Left ventricle myocardium inferior (tissue), 1 donor: ENCODE measurements around the gene AGBL2. TPM values are rescaled to one million over a fixed set of nuclear protein-coding genes. Genes with fewer than 3 reads are reported as not detected.

ENCODE experiments used
- DNase-seq: peaks from one replicate; pipeline ENCODE4 v3.0.0-alpha.2; 2020
- H3K27ac ChIP-seq: fragments of 200-600 bp; replicated peaks from 2 replicates; pipeline ENCODE4 v1.8.0; 2021
- H3K27me3 ChIP-seq: fragments of 200-600 bp; 2 replicates; pipeline ENCODE4 v1.8.0; 2021; ENCODE audit warnings: low read depth
- H3K36me3 ChIP-seq: fragments of 200-600 bp; 2 replicates; pipeline ENCODE4 v1.8.0; 2021
- H3K4me1 ChIP-seq: fragments of 200-600 bp; 2 replicates; pipeline ENCODE4 v1.8.0; 2021
- H3K4me3 ChIP-seq: fragments of 200-600 bp; 2 replicates; pipeline ENCODE4 v1.8.0; 2021; ENCODE audit warnings: mild to moderate bottlenecking, moderate library complexity
- H3K9me3 ChIP-seq: fragments of 200-600 bp; replicated peaks from 2 replicates; pipeline ENCODE4 v1.8.0; 2021
- intact Hi-C: fragments of 100-400 bp; cut with micrococcal nuclease; formaldehyde crosslinking; loops from one replicate; pipeline ENCODE4 v1.11.0; 2022
- total RNA-seq: library from RNA; stranded (reverse); fragmentation: NEBNext Ultra II Directional; extraction: Animal tissue kit (Norgen Biotek cat#: 25700); gene quantifications from one replicate; pipeline ENCODE4 v1.2.1, GENCODE V29; 2021
- TF ChIP-seq, protein P1 (sequence below): fragments of 200-600 bp; IDR thresholded peaks from 2 replicates; pipeline ENCODE4 v1.8.0; 2021; ENCODE audit warnings: antibody characterized with exemption, mild to moderate bottlenecking, borderline replicate concordance
- donor health status: DM: no; HTN: yes; CAD: no; lungs with severe emphysema.

The AGBL2 gene
- total RNA-seq, 1 donor from 2014 or later, result 0.38 TPM

DNA sequence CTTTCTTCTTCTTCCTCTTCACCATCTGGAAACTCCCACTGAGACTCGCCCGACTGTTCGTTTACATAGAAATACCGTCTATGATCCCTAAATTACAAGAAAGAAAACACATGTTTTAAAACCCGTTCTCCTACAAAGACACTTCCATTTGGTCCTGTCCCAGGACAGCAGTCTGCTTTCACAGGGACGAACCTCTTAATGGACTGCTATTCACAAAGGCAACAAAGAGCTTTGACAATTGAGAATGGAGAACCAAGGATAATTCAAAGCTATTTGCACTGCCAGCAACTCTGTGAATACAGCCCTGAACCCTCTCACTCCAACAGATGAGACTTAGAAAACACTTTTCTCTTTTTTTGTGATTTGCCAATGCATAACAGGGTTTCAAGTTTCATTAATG is 16.3 kb upstream of the AGBL2 start:
- intact Hi-C loops, result no loop called here
- no peaks in the 10 kb centered on the region for H3K4me1 ChIP-seq
- H3K9me3 ChIP-seq, result no peaks in the 10 kb centered on the region
- H3K36me3 ChIP-seq, result peaks cover 100% of the 10 kb centered on the region
- H3K4me3 ChIP-seq, result no peak overlapping the region
- no peak overlapping the region for H3K27ac ChIP-seq
- TF ChIP-seq, protein P1, sequence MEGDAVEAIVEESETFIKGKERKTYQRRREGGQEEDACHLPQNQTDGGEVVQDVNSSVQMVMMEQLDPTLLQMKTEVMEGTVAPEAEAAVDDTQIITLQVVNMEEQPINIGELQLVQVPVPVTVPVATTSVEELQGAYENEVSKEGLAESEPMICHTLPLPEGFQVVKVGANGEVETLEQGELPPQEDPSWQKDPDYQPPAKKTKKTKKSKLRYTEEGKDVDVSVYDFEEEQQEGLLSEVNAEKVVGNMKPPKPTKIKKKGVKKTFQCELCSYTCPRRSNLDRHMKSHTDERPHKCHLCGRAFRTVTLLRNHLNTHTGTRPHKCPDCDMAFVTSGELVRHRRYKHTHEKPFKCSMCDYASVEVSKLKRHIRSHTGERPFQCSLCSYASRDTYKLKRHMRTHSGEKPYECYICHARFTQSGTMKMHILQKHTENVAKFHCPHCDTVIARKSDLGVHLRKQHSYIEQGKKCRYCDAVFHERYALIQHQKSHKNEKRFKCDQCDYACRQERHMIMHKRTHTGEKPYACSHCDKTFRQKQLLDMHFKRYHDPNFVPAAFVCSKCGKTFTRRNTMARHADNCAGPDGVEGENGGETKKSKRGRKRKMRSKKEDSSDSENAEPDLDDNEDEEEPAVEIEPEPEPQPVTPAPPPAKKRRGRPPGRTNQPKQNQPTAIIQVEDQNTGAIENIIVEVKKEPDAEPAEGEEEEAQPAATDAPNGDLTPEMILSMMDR, result no peak
- no peak for DNase-seq
- no peaks in the 10 kb centered on the region for H3K27me3 ChIP-seq

DNA sequence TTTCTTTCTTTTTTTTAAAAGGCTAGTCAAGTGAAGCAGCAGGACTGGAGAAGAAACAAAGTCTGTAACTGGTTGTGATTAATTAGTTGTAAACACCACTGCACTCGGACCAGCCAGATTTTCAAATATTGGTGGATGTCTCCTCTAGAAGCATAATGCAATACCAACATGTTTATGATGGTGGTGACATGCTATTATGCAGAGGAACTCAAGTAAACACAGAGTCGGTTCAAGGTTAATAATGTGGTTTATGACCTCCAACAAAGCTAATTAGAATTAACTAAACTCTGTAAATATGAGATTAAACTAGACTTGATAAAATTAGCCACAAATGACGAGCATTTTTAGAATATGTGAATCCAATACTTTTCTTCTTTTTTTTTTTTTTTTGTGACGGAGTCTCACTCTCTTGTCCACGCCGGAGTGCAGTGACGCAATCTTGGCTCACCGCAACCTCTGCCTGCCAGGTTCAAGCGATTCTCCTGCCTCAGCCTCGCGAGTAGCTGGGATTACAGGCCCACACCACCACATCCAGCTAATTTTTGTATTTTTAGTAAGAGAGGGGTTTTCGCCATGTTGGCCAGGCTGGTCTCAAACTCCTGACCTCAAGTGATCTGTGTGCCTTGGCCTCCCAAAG is 11.8 kb upstream of the AGBL2 start:
- H3K4me1 ChIP-seq, result peaks cover 16% of the 10 kb centered on the region
- intact Hi-C loops, result no loop called here
- DNase-seq, result no peak
- H3K4me3 ChIP-seq, result no peak overlapping the region
- H3K27ac ChIP-seq, result peak overlapping the region; percentile 14
- H3K36me3 ChIP-seq, result peaks cover 100% of the 10 kb centered on the region
- no peaks in the 10 kb centered on the region for H3K27me3 ChIP-seq
- TF ChIP-seq, protein P1, result no peak
- H3K9me3 ChIP-seq, result no peaks in the 10 kb centered on the region

DNA sequence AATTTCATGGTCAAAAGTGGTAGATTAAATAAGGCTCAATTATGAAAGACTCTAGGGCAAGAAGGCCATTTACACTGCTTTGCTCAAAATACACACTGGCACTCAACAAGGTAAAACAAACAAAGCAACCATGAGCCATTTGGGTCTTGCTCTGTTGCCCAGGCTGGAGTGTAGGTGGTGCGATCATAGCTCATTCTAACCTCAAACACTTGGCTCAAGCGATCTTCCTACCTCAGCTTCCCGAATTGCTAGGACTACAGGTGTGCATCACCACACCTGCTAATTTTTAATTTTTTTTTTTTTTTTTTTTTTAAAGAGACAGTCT is 10.9 kb upstream of the AGBL2 start:
- H3K4me3 ChIP-seq, result no peak overlapping the region
- H3K27ac ChIP-seq, result peak overlapping the region; percentile 14
- no peaks in the 10 kb centered on the region for H3K9me3 ChIP-seq
- H3K27me3 ChIP-seq, result no peaks in the 10 kb centered on the region
- H3K4me1 ChIP-seq, result peaks cover 16% of the 10 kb centered on the region
- H3K36me3 ChIP-seq, result peaks cover 98% of the 10 kb centered on the region
- intact Hi-C loops, result no loop called here
- no peak for DNase-seq
- TF ChIP-seq, protein P1, result no peak

DNA sequence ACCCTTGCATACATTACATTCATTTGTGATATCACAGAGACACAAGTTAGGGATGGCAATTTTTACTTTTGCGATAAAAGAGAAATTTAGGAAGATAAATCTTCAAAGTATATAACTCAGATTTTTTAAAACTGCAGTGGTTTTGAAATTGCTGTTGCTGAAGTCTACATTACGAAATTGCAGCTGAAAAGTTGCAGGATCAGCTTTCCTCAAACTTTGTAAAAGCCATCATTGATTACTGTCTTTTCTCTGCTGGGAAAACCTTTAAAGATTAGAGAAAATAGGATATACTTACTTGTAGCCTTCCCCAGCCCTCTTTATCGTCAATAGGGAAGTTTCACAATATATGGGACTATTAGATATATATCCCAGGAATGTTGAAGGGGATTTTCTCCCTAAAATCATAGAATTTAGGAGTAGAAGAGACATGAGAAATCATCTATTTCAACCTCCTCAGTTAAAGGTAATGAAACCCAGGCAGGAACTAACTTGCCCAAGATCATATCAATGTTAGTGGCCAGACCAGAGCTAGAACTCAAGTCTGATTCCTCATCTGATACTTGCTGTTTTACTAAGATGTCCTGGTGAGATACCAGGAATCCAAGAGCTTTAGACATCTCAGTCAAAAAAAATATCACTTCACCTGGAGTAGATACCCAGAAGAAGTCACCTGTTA is 10.4 kb upstream of the AGBL2 start:
- TF ChIP-seq, protein P1, result no peak
- intact Hi-C loops, result no loop called here
- Histone ChIP-seq H3K4me1 (peaks cover 16% of the 10 kb centered on the region), H3K27me3 (no peaks in the 10 kb centered on the region), H3K9me3 (no peaks in the 10 kb centered on the region), H3K27ac (no peak overlapping the region), H3K4me3 (no peak overlapping the region), H3K36me3 (peaks cover 98% of the 10 kb centered on the region)
- DNase-seq, result no peak

DNA sequence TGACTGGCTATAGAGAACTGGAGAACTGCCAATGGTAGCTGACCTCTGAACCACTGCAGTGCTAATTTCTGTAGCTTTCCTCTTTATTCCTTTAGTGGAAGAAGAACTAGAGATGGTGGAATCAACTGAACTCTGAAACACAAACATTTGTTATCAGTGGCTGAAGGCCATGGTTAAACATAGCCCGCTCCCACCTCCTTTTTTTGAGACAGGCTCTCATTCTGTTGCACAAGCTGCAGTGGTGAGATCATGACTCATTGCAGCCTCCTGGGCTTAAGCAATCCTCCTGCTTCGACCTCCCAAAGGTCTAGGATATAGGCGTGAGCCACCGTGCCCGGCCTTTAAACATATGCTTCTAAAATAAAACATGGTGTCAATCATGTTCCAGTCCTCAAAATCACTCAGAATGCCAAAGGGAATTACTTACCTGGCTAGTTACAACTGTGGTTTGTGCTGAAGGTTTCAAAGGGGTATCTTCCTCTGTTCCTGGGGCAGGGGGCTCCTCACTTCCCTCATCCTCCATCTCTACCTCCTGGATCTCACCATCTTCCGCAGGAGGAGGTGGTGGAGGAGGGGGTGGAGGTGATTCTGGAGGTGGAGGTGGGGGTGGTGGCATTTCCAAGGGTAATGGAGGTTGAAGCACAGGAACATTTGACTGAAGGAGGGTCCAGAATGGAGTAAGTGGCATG is 9.0 kb upstream of the AGBL2 start:
- H3K4me1 ChIP-seq, result peaks cover 16% of the 10 kb centered on the region
- H3K4me3 ChIP-seq, result no peak overlapping the region
- H3K27ac ChIP-seq, result peak overlapping the region; percentile 77
- no peaks in the 10 kb centered on the region for H3K27me3 ChIP-seq
- DNase-seq, result no peak
- peaks cover 98% of the 10 kb centered on the region for H3K36me3 ChIP-seq
- TF ChIP-seq, protein P1, result no peak
- intact Hi-C loops, result no loop called here
- H3K9me3 ChIP-seq, result no peaks in the 10 kb centered on the region
